GM12891 (cell line): ENCODE results near the gene RAB23.
A peak's percentile ranks its signal among the peaks of the same experiment; 100 is the strongest.

Experiments
- DNase-seq: peaks from one replicate; pipeline ENCODE4 v3.0.0; 2011; ENCODE audit warnings: low spot score; ENCODE audit not compliant: insufficient read length
- FAIRE-seq: peaks from 2 replicates; lab custom pipeline; 2011; peaks lifted over from hg19 to GRCh38; lab: Jason Lieb, UNC
- PAX5 ChIP-seq: IDR thresholded peaks from 2 replicates; pipeline ENCODE4 v1.6.1; 2011; ENCODE audit warnings: low read length, moderate library complexity, mild to moderate bottlenecking; ENCODE audit not compliant: insufficient read depth, severe bottlenecking
- POLR2A ChIP-seq: IDR thresholded peaks from 2 replicates; pipeline ENCODE4 v1.6.1; 2011; ENCODE audit warnings: low read depth, low read length, control low read depth
- POLR2AphosphoS5 ChIP-seq: IDR thresholded peaks from 2 replicates; pipeline ENCODE4 v1.6.1; 2011; ENCODE audit warnings: low read depth, low read length, control low read depth
- POU2F2 ChIP-seq: IDR thresholded peaks from 2 replicates; pipeline ENCODE4 v1.6.1; 2011; ENCODE audit warnings: low read depth, mild to moderate bottlenecking, control low read depth, low read length, moderate library complexity
- SPI1 ChIP-seq: IDR thresholded peaks from 2 replicates; pipeline ENCODE4 v1.6.1; 2011; ENCODE audit warnings: low read depth, low read length, control low read depth
- TAF1 ChIP-seq: IDR thresholded peaks from 2 replicates; pipeline ENCODE4 v1.6.1; 2011; ENCODE audit warnings: low read depth, low read length, control low read depth

RAB23 gene

GRCh38 chr6:57173056-57173885, 48.8 kb downstream of the RAB23 start:
- DNase-seq (peak; percentile 19), FAIRE-seq (peak; percentile 33)
- TF ChIP-seq SPI1: no peak
- no peak for TF ChIP-seq TAF1
- no peak for TF ChIP-seq POU2F2
- no peak for TF ChIP-seq POLR2A
- TF ChIP-seq POLR2AphosphoS5: no peak
- no peak for TF ChIP-seq PAX5

- TF ChIP-seq POLR2AphosphoS5 (peak; percentile 96), POLR2A (peak; percentile 95), PAX5 (no peak), TAF1 (peak; percentile 63), POU2F2 (peak; percentile 42), SPI1 (no peak)
- FAIRE-seq (peak; percentile 85), DNase-seq (peak; percentile 74)
Measured at GRCh38 chr6:57172136-57173055, 49.7 kb downstream of the RAB23 start, which contains the start of gene BAG2. TSS of gene BAG2 (plus strand) at chr6:57172326. CDS start at chr6:57172698, 372 bp downstream.

DNA sequence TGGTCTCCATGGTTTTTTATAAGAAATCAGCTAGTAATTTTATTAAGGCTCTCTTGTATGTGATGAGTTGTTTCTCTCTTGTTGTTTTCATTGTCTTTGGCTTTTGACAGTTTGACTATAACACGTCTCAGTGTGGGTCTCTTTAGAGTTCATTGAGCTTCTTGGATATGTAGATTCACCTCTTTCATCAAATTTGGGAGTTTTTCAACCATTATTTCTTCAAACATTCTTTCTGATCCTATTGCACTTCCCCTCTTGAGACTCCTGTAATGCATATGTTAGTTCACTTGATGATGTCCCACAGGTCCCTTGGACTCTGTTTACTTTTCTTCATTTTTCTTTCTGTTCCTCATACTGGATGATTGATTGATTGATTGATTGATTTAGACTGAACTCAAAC, 57.0 kb downstream of the RAB23 start:
- TF ChIP-seq PAX5 (no peak), POU2F2 (no peak), POLR2AphosphoS5 (no peak), POLR2A (no peak), TAF1 (no peak), SPI1 (no peak)
- DNase-seq (no peak), FAIRE-seq (no peak)

- FAIRE-seq: no peak
- TF ChIP-seq POU2F2 (no peak), TAF1 (no peak), POLR2A (no peak), PAX5 (no peak), SPI1 (no peak), POLR2AphosphoS5 (no peak)
- no peak for DNase-seq
Measured at GRCh38 chr6:57163956-57164355, 58.2 kb downstream of the RAB23 start.

- DNase-seq: no peak
- TF ChIP-seq POLR2A (no peak), POLR2AphosphoS5 (no peak), POU2F2 (no peak), PAX5 (no peak), TAF1 (no peak), SPI1 (no peak)
Measured at GRCh38 chr6:57162516-57162915, 59.6 kb downstream of the RAB23 start.

GRCh38 chr6:57162028-57162427, 60.1 kb downstream of the RAB23 start:
- no peak for DNase-seq
- no peak for TF ChIP-seq TAF1
- no peak for TF ChIP-seq POLR2AphosphoS5
- no peak for TF ChIP-seq SPI1
- TF ChIP-seq POLR2A: no peak
- TF ChIP-seq POU2F2: no peak
- no peak for FAIRE-seq

More at GRCh38 chr6:57162516-57162915, 59.6 kb downstream of the RAB23 start:
- FAIRE-seq: no peak

DNA sequence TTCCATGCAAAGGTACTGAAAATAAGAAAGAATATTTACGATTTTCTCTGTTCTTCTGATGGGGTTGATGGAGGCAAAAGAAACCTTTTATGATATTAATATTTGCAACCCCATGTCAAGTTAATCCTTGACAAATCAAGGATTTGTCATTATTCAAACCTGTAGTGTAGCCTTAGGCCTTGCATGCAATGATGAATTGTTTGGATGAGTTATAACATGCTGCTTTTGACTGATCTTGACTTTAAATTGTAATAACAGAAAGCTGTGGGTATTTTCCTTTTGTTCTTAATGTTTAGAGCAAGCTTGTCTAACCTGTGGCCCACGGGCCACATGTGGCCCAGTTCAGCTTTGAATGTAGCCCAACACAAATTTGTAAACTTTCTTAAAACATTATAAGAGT, 63.0 kb downstream of the RAB23 start:
- no peak for FAIRE-seq

DNA sequence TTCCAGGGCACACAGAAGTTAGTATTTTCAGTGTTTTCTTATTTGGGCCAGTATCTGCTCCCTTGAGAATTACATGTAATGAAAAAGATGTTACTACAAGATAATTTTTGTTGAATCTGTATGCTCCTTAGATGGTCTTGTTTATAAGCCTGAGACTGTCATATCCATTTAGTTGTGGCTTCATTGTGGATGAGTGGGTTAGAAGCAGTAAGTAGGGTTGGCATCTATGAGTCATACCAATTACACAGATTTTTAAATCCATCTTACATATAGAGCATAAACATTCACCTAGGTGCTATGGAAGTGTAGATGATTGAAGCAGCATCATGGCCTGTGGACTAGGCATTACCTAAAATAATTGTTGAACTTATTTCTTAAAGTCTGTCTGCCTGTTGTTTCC, 63.4 kb downstream of the RAB23 start:
- no peak for FAIRE-seq
- DNase-seq: no peak
- no peak for TF ChIP-seq PAX5
- no peak for TF ChIP-seq SPI1
- no peak for TF ChIP-seq TAF1
- TF ChIP-seq POLR2A: no peak
- TF ChIP-seq POU2F2: no peak
- TF ChIP-seq POLR2AphosphoS5: no peak

More for the DNA sequence above, 63.0 kb downstream of the RAB23 start:
- DNase-seq: no peak
- TF ChIP-seq POLR2A: no peak
- TF ChIP-seq PAX5: no peak
- TF ChIP-seq SPI1: no peak
- no peak for TF ChIP-seq TAF1
- no peak for TF ChIP-seq POU2F2
- TF ChIP-seq POLR2AphosphoS5: no peak
